ENCODE data around the gene RPN2. TPM values are rescaled to one million over a fixed set of nuclear protein-coding genes. Genes with fewer than 3 reads are reported as not detected.

Gene RPN2
- total and polyA plus RNA-seq, 10 donors: 45.7 to 161 (median 129) TPM

GRCh38 chr20:37265152-37265551, 86.0 kb downstream of the RPN2 start:
- 64 to 83% (median 74%) methylated on average over 4 of the region's 4 CpGs for WGBS, 5 donors
- Histone ChIP-seq H3K9me3 (no peaks in the 10 kb centered on the region), H3K4me1 (peaks cover 0 to 20% (median 10%) of the 10 kb centered on the region in 6 donors), H3K27ac (no peak overlapping the region), H3K27me3 (replicated peaks in 1 of 7) (peaks cover 0 to 19% (median 0%) of the 10 kb centered on the region in 7 donors), H3K4me3 (no peak overlapping the region), H3K36me3 (no peaks in the 10 kb centered on the region)
- no peak for DNase-seq
- intact Hi-C loops (cut with DNase I; ENCODE audit: low total_unique reads): loop anchor here (5.0 kb wide), 1 partner anchor 267 kb away; no protein-coding TSS in a partner anchor
- TF ChIP-seq POLR2AphosphoS5 (IDR thresholded peaks at IDR 0.05) (no peak), POLR2A (IDR thresholded peaks at IDR 0.05) (no peak), CTCF (IDR thresholded peaks at IDR 0.05 in 8 of 11, conservative IDR thresholded peaks at IDR 0.05 in 3 of 11) (no peak)

GRCh38 chr20:37266940-37267666, 88.0 kb downstream of the RPN2 start:
- Histone ChIP-seq H3K27ac (no peak overlapping the region), H3K4me1 (peaks cover 0 to 33% (median 21%) of the 10 kb centered on the region in 6 donors), H3K9me3 (no peaks in the 10 kb centered on the region), H3K4me3 (no peak overlapping the region), H3K36me3 (no peaks in the 10 kb centered on the region), H3K27me3 (replicated peaks in 1 of 7) (peaks cover 0 to 7% (median 0%) of the 10 kb centered on the region in 7 donors)
- WGBS, 5 donors: 78 to 86% (median 79%) methylated on average over 9 of the region's 9 CpGs
- intact Hi-C loops (cut with DNase I; ENCODE audit: low total_unique reads): loop anchor here (5.0 kb wide), 1 partner anchor 265 kb away; no protein-coding TSS in a partner anchor
- DNase-seq: no peak
- no peak for TF ChIP-seq CTCF (IDR thresholded peaks at IDR 0.05 in 8 of 11, conservative IDR thresholded peaks at IDR 0.05 in 3 of 11)
- no peak for TF ChIP-seq POLR2A (IDR thresholded peaks at IDR 0.05)
- no peak for TF ChIP-seq POLR2AphosphoS5 (IDR thresholded peaks at IDR 0.05)

- no peak for DNase-seq
- intact Hi-C loops (cut with DNase I; ENCODE audit: low total_unique reads): loop anchor here (5.0 kb wide), 1 partner anchor 265 kb away; no protein-coding TSS in a partner anchor
These were observed 88.7 kb downstream of the RPN2 start for GRCh38 chr20:37267667-37268313.

More at GRCh38 chr20:37267667-37268313, 88.7 kb downstream of the RPN2 start:
- peaks cover 0 to 2% (median 0%) of the 10 kb centered on the region in 7 donors for H3K27me3 ChIP-seq (replicated peaks in 1 of 7)
- 77 to 83% (median 77%) methylated on average over 15 of the region's 15 CpGs for WGBS, 5 donors
- H3K27ac ChIP-seq: no peak overlapping the region
- no peaks in the 10 kb centered on the region for H3K9me3 ChIP-seq
- no peak for TF ChIP-seq POLR2A (IDR thresholded peaks at IDR 0.05)
- no peak for TF ChIP-seq CTCF (IDR thresholded peaks at IDR 0.05 in 8 of 11, conservative IDR thresholded peaks at IDR 0.05 in 3 of 11)
- no peak for TF ChIP-seq POLR2AphosphoS5 (IDR thresholded peaks at IDR 0.05)
- H3K36me3 ChIP-seq: no peaks in the 10 kb centered on the region
- H3K4me3 ChIP-seq: no peak overlapping the region
- peaks cover 0 to 37% (median 21%) of the 10 kb centered on the region in 6 donors for H3K4me1 ChIP-seq
